ENCODE measurements around the gene CD151. TPM values are rescaled to one million over a fixed set of nuclear protein-coding genes. Genes with fewer than 3 reads are reported as not detected.

The CD151 gene
- total RNA-seq, 2 experiments from 2014 or later, result 20.2 to 20.8 TPM

DNA sequence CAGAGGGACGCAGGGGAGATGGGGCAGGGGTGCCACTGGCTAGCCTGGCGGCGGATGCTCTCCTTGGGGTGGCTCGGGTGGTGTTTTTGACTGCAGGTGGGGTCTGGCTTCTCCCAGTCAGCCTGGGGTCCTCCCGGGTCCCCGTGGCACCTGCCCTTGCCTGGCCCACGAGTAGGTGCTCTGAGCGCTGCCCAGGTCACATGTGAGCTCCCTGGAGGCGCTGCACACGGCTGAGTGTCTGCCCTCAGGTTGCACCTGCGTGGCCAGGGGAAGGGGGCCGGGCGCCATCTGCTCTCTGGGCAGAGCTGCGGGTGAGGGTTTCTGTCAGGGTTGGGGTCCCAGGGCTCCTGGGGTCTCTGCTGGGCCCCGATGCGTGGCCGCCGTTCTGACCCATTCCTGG, 15.1 kb downstream of the CD151 start:
- no peaks in the 10 kb centered on the region for H3K36me3 ChIP-seq (ENCODE audit: insufficient read depth, low read length)
- Mint-ChIP-seq H3K27ac (no peak overlapping the region), H3K9me3 (no peaks in the 10 kb centered on the region), H3K4me3 (no peak overlapping the region), H3K27me3 (peaks cover 4% of the 10 kb centered on the region), H3K36me3 (ENCODE audit: low read depth) (no peaks in the 10 kb centered on the region), H3K4me1 (ENCODE audit: low read depth) (peaks cover 4% of the 10 kb centered on the region)
- DNase-seq (peak in 1 of 14 experiments; percentile 38), ATAC-seq (ENCODE audit: poor library complexity) (no peak)
- CTCF ChIA-PET, result interaction anchor here (1.3 to 1.9 kb wide), 2 partner anchors 28 to 203 kb away, joined by 7 to 11 read pairs; partner anchors contain the start of gene PNPLA2
- peaks cover 7 to 18% of the 10 kb centered on the region in 2 experiments for H3K27me3 ChIP-seq (ENCODE audit: control insufficient read depth in 1 of 2, insufficient read depth in 2 of 2, low read length in 2 of 2)
- H3K9me3 ChIP-seq (ENCODE audit: control insufficient read depth in 1 of 2, insufficient read depth in 1 of 2, low read length in 2 of 2), result peaks cover 0 to 7% of the 10 kb centered on the region in 2 experiments
- H3K4me3 ChIP-seq (ENCODE audit: low read length), result no peak overlapping the region
- intact Hi-C loops (cut with DNase I, micrococcal nuclease), result loop anchor here (1.0 to 10.0 kb wide), 7 partner anchors 77 to 727 kb away; partner anchors contain the start of genes AP2A2 (in 2 of the 2) and DUSP8 (in 1 of the 2)
- POLR2A ChIA-PET, result interaction anchor here (0.8 to 2.5 kb wide), 3 partner anchors 21 to 28 kb away, joined by 3 to 8 read pairs (median 4); partner anchors contain the start of gene PNPLA2
- H3K27ac ChIP-seq (ENCODE audit: low read depth in 1 of 2, low read length in 2 of 2), result no peak overlapping the region
- peaks cover 35% of the 10 kb centered on the region for H3K4me1 ChIP-seq (ENCODE audit: insufficient read depth, low read length)
- TF ChIP-seq, protein P1, sequence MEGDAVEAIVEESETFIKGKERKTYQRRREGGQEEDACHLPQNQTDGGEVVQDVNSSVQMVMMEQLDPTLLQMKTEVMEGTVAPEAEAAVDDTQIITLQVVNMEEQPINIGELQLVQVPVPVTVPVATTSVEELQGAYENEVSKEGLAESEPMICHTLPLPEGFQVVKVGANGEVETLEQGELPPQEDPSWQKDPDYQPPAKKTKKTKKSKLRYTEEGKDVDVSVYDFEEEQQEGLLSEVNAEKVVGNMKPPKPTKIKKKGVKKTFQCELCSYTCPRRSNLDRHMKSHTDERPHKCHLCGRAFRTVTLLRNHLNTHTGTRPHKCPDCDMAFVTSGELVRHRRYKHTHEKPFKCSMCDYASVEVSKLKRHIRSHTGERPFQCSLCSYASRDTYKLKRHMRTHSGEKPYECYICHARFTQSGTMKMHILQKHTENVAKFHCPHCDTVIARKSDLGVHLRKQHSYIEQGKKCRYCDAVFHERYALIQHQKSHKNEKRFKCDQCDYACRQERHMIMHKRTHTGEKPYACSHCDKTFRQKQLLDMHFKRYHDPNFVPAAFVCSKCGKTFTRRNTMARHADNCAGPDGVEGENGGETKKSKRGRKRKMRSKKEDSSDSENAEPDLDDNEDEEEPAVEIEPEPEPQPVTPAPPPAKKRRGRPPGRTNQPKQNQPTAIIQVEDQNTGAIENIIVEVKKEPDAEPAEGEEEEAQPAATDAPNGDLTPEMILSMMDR (IDR thresholded peaks at IDR 0.05), result no peak

GRCh38 chr11:848380-848931, 15.7 kb downstream of the CD151 start:
- Histone ChIP-seq H3K4me1 (ENCODE audit: insufficient read depth, low read length) (peaks cover 30% of the 10 kb centered on the region), H3K4me3 (ENCODE audit: low read length) (no peak overlapping the region), H3K36me3 (ENCODE audit: insufficient read depth, low read length) (no peaks in the 10 kb centered on the region), H3K27me3 (ENCODE audit: control insufficient read depth in 1 of 2, insufficient read depth in 2 of 2, low read length in 2 of 2) (peaks cover 7 to 18% of the 10 kb centered on the region in 2 experiments), H3K9me3 (ENCODE audit: control insufficient read depth in 1 of 2, insufficient read depth in 1 of 2, low read length in 2 of 2) (peaks cover 0 to 7% of the 10 kb centered on the region in 2 experiments), H3K27ac (ENCODE audit: low read depth in 1 of 2, low read length in 2 of 2) (no peak overlapping the region)
- ATAC-seq (ENCODE audit: poor library complexity) (peak; percentile 85), DNase-seq (peak; percentile 49 to 79 (median 59))
- Mint-ChIP-seq H3K4me3 (peak overlapping the region; percentile 56), H3K27me3 (peaks cover 4% of the 10 kb centered on the region), H3K4me1 (ENCODE audit: low read depth) (peaks cover 4% of the 10 kb centered on the region), H3K9me3 (no peaks in the 10 kb centered on the region), H3K36me3 (ENCODE audit: low read depth) (no peaks in the 10 kb centered on the region), H3K27ac (no peak overlapping the region)
- TF ChIP-seq, protein P1 (IDR thresholded peaks at IDR 0.05), result peak; percentile 86
- intact Hi-C loops (cut with DNase I, micrococcal nuclease), result loop anchor here (1.0 to 10.0 kb wide), 7 partner anchors 76 to 726 kb away; partner anchors contain the start of genes AP2A2 (in 2 of the 2) and DUSP8 (in 1 of the 2)
- ChIA-PET CTCF (interaction anchor here (0.9 to 1.9 kb wide), 3 partner anchors 29 to 203 kb away, joined by 3 to 11 read pairs (median 7); partner anchors contain the start of gene PNPLA2), POLR2A (interaction anchor here (0.8 to 0.9 kb wide), 2 partner anchors 21 to 29 kb away, joined by 3 to 4 read pairs; no protein-coding TSS in a partner anchor)

DNA sequence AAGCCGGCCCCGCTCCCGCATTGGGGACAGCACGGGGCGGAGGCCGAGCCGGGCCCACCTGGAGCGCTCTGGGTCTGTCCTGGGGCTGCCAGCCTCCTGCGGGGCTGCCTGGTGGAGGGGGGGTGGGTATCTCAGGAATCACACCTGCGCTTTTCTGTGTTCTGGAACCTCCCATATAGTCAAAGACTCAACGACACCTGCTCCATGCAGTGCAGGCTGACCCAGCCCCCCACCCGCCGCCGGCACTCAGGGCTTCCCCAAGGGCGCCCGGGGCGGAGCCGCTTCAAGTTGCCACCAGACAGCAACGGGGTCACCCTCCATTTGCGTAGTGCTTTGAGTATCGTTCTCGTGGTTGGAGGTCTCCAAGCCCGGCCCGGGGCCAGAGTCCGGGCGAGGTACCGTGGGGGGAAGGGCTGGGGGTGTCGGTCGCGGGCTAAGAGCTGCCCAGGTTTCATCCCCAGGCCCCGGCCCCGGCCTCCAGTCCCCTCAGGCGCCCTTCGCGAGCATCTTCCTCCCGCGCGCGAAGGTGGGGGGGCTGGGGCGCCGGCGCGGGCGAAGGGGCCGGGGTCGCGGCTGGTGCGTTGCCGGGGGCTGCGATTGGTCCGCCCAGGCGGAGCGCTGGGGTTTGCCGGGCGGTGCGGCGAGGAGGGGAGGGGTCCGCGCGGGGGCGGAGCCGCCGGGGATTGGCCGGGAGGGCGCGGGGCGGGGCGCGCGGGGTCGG, 16.5 kb downstream of the CD151 start:
- no peaks in the 10 kb centered on the region for H3K36me3 Mint-ChIP-seq (ENCODE audit: low read depth)
- peak; percentile 43 for ATAC-seq (ENCODE audit: poor library complexity)
- no peaks in the 10 kb centered on the region for H3K9me3 Mint-ChIP-seq
- POLR2A ChIA-PET, result no interaction called here
- H3K4me1 Mint-ChIP-seq (ENCODE audit: low read depth), result peaks cover 4% of the 10 kb centered on the region
- peak overlapping the region; percentile 83 for H3K4me3 Mint-ChIP-seq
- CTCF ChIA-PET, result interaction anchor here (0.9 to 1.9 kb wide), 3 partner anchors 30 to 202 kb away, joined by 3 to 11 read pairs (median 7); partner anchors contain the start of gene PNPLA2
- intact Hi-C loops (cut with DNase I, micrococcal nuclease), result loop anchor here (2.0 to 10.0 kb wide), 6 partner anchors 76 to 726 kb away; partner anchors contain the start of genes AP2A2 (in 2 of the 2) and DUSP8 (in 1 of the 2)
- Histone ChIP-seq H3K27ac (ENCODE audit: low read depth in 1 of 2, low read length in 2 of 2) (no peak overlapping the region), H3K36me3 (ENCODE audit: insufficient read depth, low read length) (no peaks in the 10 kb centered on the region), H3K9me3 (ENCODE audit: control insufficient read depth in 1 of 2, insufficient read depth in 1 of 2, low read length in 2 of 2) (peaks cover 0 to 7% of the 10 kb centered on the region in 2 experiments), H3K27me3 (ENCODE audit: control insufficient read depth in 1 of 2, insufficient read depth in 2 of 2, low read length in 2 of 2) (peaks cover 5 to 18% of the 10 kb centered on the region in 2 experiments), H3K4me3 (ENCODE audit: low read length) (peak overlapping the region; percentile 49), H3K4me1 (ENCODE audit: insufficient read depth, low read length) (peaks cover 22% of the 10 kb centered on the region)
- H3K27me3 Mint-ChIP-seq, result peaks cover 4% of the 10 kb centered on the region
- TF ChIP-seq, protein P1 (IDR thresholded peaks at IDR 0.05), result no peak
- peak in 6 of 14 experiments; percentile 20 to 61 (median 52) for DNase-seq
- no peak overlapping the region for H3K27ac Mint-ChIP-seq

Data from CD4-positive, alpha-beta T cell (primary cell).